ENCODE data around the gene RAB7B. TPM values are rescaled to one million over a fixed set of nuclear protein-coding genes. Genes with fewer than 3 reads are reported as not detected.
A peak's percentile ranks its signal among the peaks of the same experiment; 100 is the strongest.

Gene RAB7B
- total and polyA plus RNA-seq, 2 donors (not counting 1 experiment from before 2014, with no cell fraction given) = 9.1 to 15.5 TPM

- peak overlapping the region; percentile 74 for H3K27ac ChIP-seq (ENCODE audit: insufficient read depth, low read length)
- no peaks in the 10 kb centered on the region for H4K20me1 ChIP-seq (ENCODE audit: control insufficient read depth, extremely low read depth, insufficient read depth, low read length)
- no peak overlapping the region for H2AFZ ChIP-seq (ENCODE audit: low read length)
- no peaks in the 10 kb centered on the region for H3K79me2 ChIP-seq (ENCODE audit: control insufficient read depth, insufficient read depth, low read length)
- H3K4me2 ChIP-seq (ENCODE audit: extremely low read depth, insufficient read depth, low read length) = no peak overlapping the region
- no peak overlapping the region for H3K9ac ChIP-seq (ENCODE audit: insufficient read depth, low read length)
- no peak overlapping the region for H3K4me3 ChIP-seq (replicated peaks in 1 of 4; ENCODE audit: control extremely low read depth in 1 of 4, insufficient read depth in 1 of 4, low read depth in 3 of 4, low read length in 4 of 4)
- no peaks in the 10 kb centered on the region for H3K27me3 ChIP-seq (ENCODE audit: control insufficient read depth, insufficient read depth, low read length)
- TF ChIP-seq, protein P1, sequence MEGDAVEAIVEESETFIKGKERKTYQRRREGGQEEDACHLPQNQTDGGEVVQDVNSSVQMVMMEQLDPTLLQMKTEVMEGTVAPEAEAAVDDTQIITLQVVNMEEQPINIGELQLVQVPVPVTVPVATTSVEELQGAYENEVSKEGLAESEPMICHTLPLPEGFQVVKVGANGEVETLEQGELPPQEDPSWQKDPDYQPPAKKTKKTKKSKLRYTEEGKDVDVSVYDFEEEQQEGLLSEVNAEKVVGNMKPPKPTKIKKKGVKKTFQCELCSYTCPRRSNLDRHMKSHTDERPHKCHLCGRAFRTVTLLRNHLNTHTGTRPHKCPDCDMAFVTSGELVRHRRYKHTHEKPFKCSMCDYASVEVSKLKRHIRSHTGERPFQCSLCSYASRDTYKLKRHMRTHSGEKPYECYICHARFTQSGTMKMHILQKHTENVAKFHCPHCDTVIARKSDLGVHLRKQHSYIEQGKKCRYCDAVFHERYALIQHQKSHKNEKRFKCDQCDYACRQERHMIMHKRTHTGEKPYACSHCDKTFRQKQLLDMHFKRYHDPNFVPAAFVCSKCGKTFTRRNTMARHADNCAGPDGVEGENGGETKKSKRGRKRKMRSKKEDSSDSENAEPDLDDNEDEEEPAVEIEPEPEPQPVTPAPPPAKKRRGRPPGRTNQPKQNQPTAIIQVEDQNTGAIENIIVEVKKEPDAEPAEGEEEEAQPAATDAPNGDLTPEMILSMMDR (conservative IDR thresholded peaks at IDR 0.05 in 1 of 2, IDR thresholded peaks at IDR 0.05 in 1 of 2; ENCODE audit: low read depth in 1 of 2, low read length in 2 of 2) = no peak
- TF ChIP-seq EZH2 (IDR thresholded peaks at IDR 0.05; ENCODE audit: low read length, missing control alignments) = no peak
- no peaks in the 10 kb centered on the region for H3K36me3 ChIP-seq (ENCODE audit: control insufficient read depth, insufficient read depth, low read length)
- peaks cover 19% of the 10 kb centered on the region for H3K4me1 ChIP-seq (ENCODE audit: control insufficient read depth, extremely low read depth, insufficient read depth, low read length)
- peak; percentile 6 for DNase-seq (ENCODE audit: low read depth in 2 of 2)
- no peaks in the 10 kb centered on the region for H3K9me3 ChIP-seq (ENCODE audit: control insufficient read depth, insufficient read depth, low read depth, low read length)
Measured at GRCh38 chr1:206003854-206004800, 932 bp upstream of the RAB7B start.

DNA sequence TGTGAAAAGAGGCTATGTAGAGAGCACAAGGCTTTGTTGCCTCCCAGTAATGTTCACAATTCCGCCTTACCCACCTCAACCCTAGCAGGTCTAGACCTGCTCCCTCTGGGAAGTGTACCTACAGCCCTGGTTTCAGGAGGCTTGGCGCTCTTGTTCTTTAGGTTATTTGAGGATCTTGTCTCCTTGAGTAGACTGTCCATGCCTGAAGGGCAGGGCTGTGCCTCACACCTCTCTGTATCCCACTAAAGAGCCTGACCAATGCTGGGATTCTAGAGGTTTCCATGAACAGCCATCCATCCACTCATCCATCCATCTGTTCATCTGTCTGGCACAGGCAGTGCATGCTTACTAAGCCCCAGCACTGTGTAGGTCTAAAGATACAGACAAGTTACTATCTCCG lies 1.0 kb downstream of the RAB7B start:
- H3K9ac ChIP-seq (ENCODE audit: insufficient read depth, low read length) = no peak overlapping the region
- H3K4me1 ChIP-seq (ENCODE audit: control insufficient read depth, extremely low read depth, insufficient read depth, low read length) = peaks cover 19% of the 10 kb centered on the region
- H2AFZ ChIP-seq (ENCODE audit: low read length) = no peak overlapping the region
- no peaks in the 10 kb centered on the region for H3K27me3 ChIP-seq (ENCODE audit: control insufficient read depth, insufficient read depth, low read length)
- peak overlapping the region; percentile 92 for H3K4me2 ChIP-seq (ENCODE audit: extremely low read depth, insufficient read depth, low read length)
- no peaks in the 10 kb centered on the region for H4K20me1 ChIP-seq (ENCODE audit: control insufficient read depth, extremely low read depth, insufficient read depth, low read length)
- no peak for TF ChIP-seq EZH2 (IDR thresholded peaks at IDR 0.05; ENCODE audit: low read length, missing control alignments)
- TF ChIP-seq, protein P1 (conservative IDR thresholded peaks at IDR 0.05 in 1 of 2, IDR thresholded peaks at IDR 0.05 in 1 of 2; ENCODE audit: low read depth in 1 of 2, low read length in 2 of 2) = no peak
- H3K9me3 ChIP-seq (ENCODE audit: control insufficient read depth, insufficient read depth, low read depth, low read length) = no peaks in the 10 kb centered on the region
- H3K27ac ChIP-seq (ENCODE audit: insufficient read depth, low read length) = no peak overlapping the region
- no peaks in the 10 kb centered on the region for H3K79me2 ChIP-seq (ENCODE audit: control insufficient read depth, insufficient read depth, low read length)
- H3K36me3 ChIP-seq (ENCODE audit: control insufficient read depth, insufficient read depth, low read length) = no peaks in the 10 kb centered on the region
- DNase-seq (ENCODE audit: low read depth in 2 of 2) = no peak
- peak overlapping the region in 3 of 4 experiments; percentile 57 to 65 (median 58) for H3K4me3 ChIP-seq (replicated peaks in 1 of 4; ENCODE audit: control extremely low read depth in 1 of 4, insufficient read depth in 1 of 4, low read depth in 3 of 4, low read length in 4 of 4)

GRCh38 chr1:206001476-206001888 lies 1.7 kb downstream of the RAB7B start:
- peak; percentile 87 to 99 for DNase-seq (ENCODE audit: low read depth in 2 of 2)
- TF ChIP-seq, protein P1 (conservative IDR thresholded peaks at IDR 0.05 in 1 of 2, IDR thresholded peaks at IDR 0.05 in 1 of 2; ENCODE audit: low read depth in 1 of 2, low read length in 2 of 2) = no peak
- TF ChIP-seq EZH2 (IDR thresholded peaks at IDR 0.05; ENCODE audit: low read length, missing control alignments) = no peak
- Histone ChIP-seq H3K9me3 (ENCODE audit: control insufficient read depth, insufficient read depth, low read depth, low read length) (no peaks in the 10 kb centered on the region), H3K36me3 (ENCODE audit: control insufficient read depth, insufficient read depth, low read length) (no peaks in the 10 kb centered on the region), H3K4me3 (replicated peaks in 1 of 4; ENCODE audit: control extremely low read depth in 1 of 4, insufficient read depth in 1 of 4, low read depth in 3 of 4, low read length in 4 of 4) (peak overlapping the region in 2 of 4 experiments; percentile 0 to 65), H3K4me2 (ENCODE audit: extremely low read depth, insufficient read depth, low read length) (peak overlapping the region; percentile 92), H3K9ac (ENCODE audit: insufficient read depth, low read length) (no peak overlapping the region), H3K79me2 (ENCODE audit: control insufficient read depth, insufficient read depth, low read length) (no peaks in the 10 kb centered on the region), H3K27ac (ENCODE audit: insufficient read depth, low read length) (no peak overlapping the region), H3K27me3 (ENCODE audit: control insufficient read depth, insufficient read depth, low read length) (no peaks in the 10 kb centered on the region), H4K20me1 (ENCODE audit: control insufficient read depth, extremely low read depth, insufficient read depth, low read length) (no peaks in the 10 kb centered on the region), H3K4me1 (ENCODE audit: control insufficient read depth, extremely low read depth, insufficient read depth, low read length) (peaks cover 19% of the 10 kb centered on the region), H2AFZ (ENCODE audit: low read length) (no peak overlapping the region)
